MCF 10A (cell line): ENCODE measurements around the gene RABGAP1. TPM values are rescaled to one million over a fixed set of nuclear protein-coding genes. Genes with fewer than 3 reads are reported as not detected.
A peak's percentile ranks its signal among the peaks of the same experiment; 100 is the strongest.
"Not testable (repeated sequence)": the region's sequence is repeated elsewhere in the genome, so short reads cannot be mapped to it uniquely, and the experiment has no call there.

ENCODE experiments used
- BruUV-seq: library from RNA; stranded (reverse); fragments of 400-500 nt; replicated peaks from 2 replicates; lab custom pipeline; 2021; lab: Mats Ljungman, UMichigan
- CTCF ChIA-PET: fragments of 300-600 bp; sonication (Branson Sonifier 250); formaldehyde crosslinking; extraction: SDS; loops from one replicate; lab custom pipeline; 2021; ENCODE audit warnings: antibody characterized with exemption, inconsistent platforms; lab: Yijun Ruan, JAX
- POLR2A ChIA-PET: fragments of 300-600, 350-650 bp; sonication (Branson Sonifier 250); formaldehyde crosslinking; extraction: SDS; loops from one replicate; lab custom pipeline; 2020; ENCODE audit warnings: antibody characterized with exemption, inconsistent platforms; lab: Yijun Ruan, JAX
- DNase-seq: peaks from one replicate; pipeline ENCODE4 v3.0.0-alpha.2; 2018; ENCODE audit not compliant: unreplicated experiment
- H3K27ac Mint-ChIP-seq: one replicate; pipeline ENCODE4 v1.8.0; 2022; ENCODE audit warnings: mild to moderate bottlenecking, low read depth, mixed read lengths; ENCODE audit not compliant: unreplicated experiment
- H3K27me3 Mint-ChIP-seq: one replicate; pipeline ENCODE4 v1.8.0; 2022; ENCODE audit warnings: mixed read lengths; ENCODE audit not compliant: insufficient read depth, unreplicated experiment
- H3K36me3 Mint-ChIP-seq: one replicate; pipeline ENCODE4 v1.8.0; 2022; ENCODE audit warnings: mild to moderate bottlenecking, moderate library complexity, mixed read lengths; ENCODE audit not compliant: insufficient read depth, unreplicated experiment
- H3K4me1 Mint-ChIP-seq: one replicate; pipeline ENCODE4 v1.8.0; 2022; ENCODE audit warnings: mixed read lengths; ENCODE audit not compliant: insufficient read depth, unreplicated experiment
- H3K4me3 Mint-ChIP-seq: one replicate; pipeline ENCODE4 v1.8.0; 2022; ENCODE audit warnings: mild to moderate bottlenecking, moderate library complexity, mixed read lengths; ENCODE audit not compliant: unreplicated experiment
- H3K9me3 Mint-ChIP-seq: one replicate; pipeline ENCODE4 v1.8.0; 2022; ENCODE audit warnings: mixed read lengths; ENCODE audit not compliant: unreplicated experiment
- CTCF ChIP-seq: fragments of 200-600 bp; IDR thresholded peaks from one replicate; pipeline ENCODE4 v1.8.0; 2022; ENCODE audit warnings: antibody characterized with exemption, mild to moderate bottlenecking; ENCODE audit not compliant: unreplicated experiment
- intact Hi-C: fragments of 100-400 bp; cut with micrococcal nuclease; formaldehyde crosslinking; loops from 2 replicates; pipeline ENCODE4 v1.14.1; 2022
- total RNA-seq: library from RNA; stranded (reverse); gene quantifications from 2 replicates; pipeline ENCODE4 v1.2.3, GENCODE V29; 2022

The RABGAP1 gene
- total RNA-seq, 1 experiment from 2014 or later = 43.1 TPM

GRCh38 chr9:122904466-122904822 is 36.4 kb upstream of the RABGAP1 start:
- H3K36me3 Mint-ChIP-seq = peaks cover 14% of the 10 kb centered on the region
- peak; percentile 53 for DNase-seq
- TF ChIP-seq CTCF = no peak
- peak overlapping the region; percentile 89 for H3K4me3 Mint-ChIP-seq
- peaks cover 9% of the 10 kb centered on the region for H3K4me1 Mint-ChIP-seq
- peak overlapping the region; percentile 92 for H3K27ac Mint-ChIP-seq
- ChIA-PET CTCF (interaction anchor here (0.6 to 1.4 kb wide), 6 partner anchors 9 to 802 kb away, joined by 3 to 6 read pairs (median 3); partner anchors contain the start of gene ZBTB6), POLR2A (interaction anchor here (0.6 to 7.1 kb wide), 17 partner anchors 9 to 941 kb away, joined by 3 to 127 read pairs (median 4); partner anchors contain the start of genes MRRF, RABGAP1, RBM18 and ZBTB26)
- intact Hi-C loops = loop anchor here (2.0 to 5.0 kb wide), 2 partner anchors 26 to 43 kb away; partner anchors contain the start of gene ZBTB26
- H3K9me3 Mint-ChIP-seq = no peaks in the 10 kb centered on the region
- H3K27me3 Mint-ChIP-seq = no peaks in the 10 kb centered on the region
- no TSS peak for BruUV-seq

GRCh38 chr9:122904823-122905710 is 35.8 kb upstream of the RABGAP1 start, which contains the start of gene RC3H2:
TSS of gene RC3H2 (minus strand) at chr9:122905359. CDS start at chr9:122897509, 7,850 bp downstream.
- H3K36me3 Mint-ChIP-seq = peaks cover 21% of the 10 kb centered on the region
- intact Hi-C loops = loop anchor here (1.0 to 5.0 kb wide), 3 partner anchors 8 to 42 kb away; partner anchors contain the start of genes ZBTB26 and ZBTB6
- CTCF ChIA-PET = interaction anchor here (0.6 to 1.4 kb wide), 5 partner anchors 20 to 803 kb away, joined by 3 to 6 read pairs (median 3); no protein-coding TSS in a partner anchor
- peaks cover 9% of the 10 kb centered on the region for H3K4me1 Mint-ChIP-seq
- H3K4me3 Mint-ChIP-seq = peak within 1 kb of the TSS; percentile 89
- POLR2A ChIA-PET = interaction anchor here (0.6 to 7.1 kb wide), 20 partner anchors 10 to 941 kb away, joined by 3 to 127 read pairs (median 4); partner anchors contain the start of genes MORN5, MRRF, NDUFA8 and RABGAP1
- peak; percentile 100 for DNase-seq
- BruUV-seq = TSS peak; percentile 32
- peak within 1 kb of the TSS; percentile 92 for H3K27ac Mint-ChIP-seq
- no peaks in the 10 kb centered on the region for H3K9me3 Mint-ChIP-seq
- no peaks in the 10 kb centered on the region for H3K27me3 Mint-ChIP-seq
- TF ChIP-seq CTCF = no peak

- H3K27me3 Mint-ChIP-seq, H3K27ac Mint-ChIP-seq, H3K4me1 Mint-ChIP-seq, DNase-seq, H3K9me3 Mint-ChIP-seq, H3K4me3 Mint-ChIP-seq, intact Hi-C loops, BruUV-seq: not testable (repeated sequence)
- ChIA-PET CTCF (interaction anchor here (1.4 kb wide), 1 partner anchor 85 kb away, joined by 3 read pairs; no protein-coding TSS in a partner anchor), POLR2A (interaction anchor here (1.3 to 7.1 kb wide), 5 partner anchors 9 to 747 kb away, joined by 3 to 127 read pairs (median 98); partner anchors contain the start of genes MORN5, NDUFA8, RABGAP1 and ZBTB26)
- H3K36me3 Mint-ChIP-seq = peaks cover 28% of the 10 kb centered on the region
Observed at GRCh38 chr9:122906122-122906521, 34.7 kb upstream of the RABGAP1 start.

- Mint-ChIP-seq H3K36me3 (peaks cover 42% of the 10 kb centered on the region), H3K27ac (peak overlapping the region; percentile 94), H3K4me3 (peak overlapping the region; percentile 97), H3K9me3 (no peaks in the 10 kb centered on the region), H3K4me1 (peaks cover 17% of the 10 kb centered on the region), H3K27me3 (no peaks in the 10 kb centered on the region)
- intact Hi-C loops = no loop called here
- ChIA-PET POLR2A (interaction anchor here (0.6 to 10.9 kb wide), 18 partner anchors 9 to 648 kb away, joined by 3 to 159 read pairs (median 6); partner anchors contain the start of genes MRRF, RABGAP1, RBM18 and RC3H2), CTCF (interaction anchor here (0.6 to 2.3 kb wide), 5 partner anchors 17 to 78 kb away, joined by 3 to 14 read pairs (median 4); partner anchors contain the start of gene ZBTB26)
- TF ChIP-seq CTCF = no peak
- BruUV-seq = TSS peak; percentile 51
- no peak for DNase-seq
Observed at GRCh38 chr9:122912671-122912963, 28.2 kb upstream of the RABGAP1 start.
